Measurements from ENCODE around the gene TIAM1. TPM values are rescaled to one million over a fixed set of nuclear protein-coding genes. Genes with fewer than 3 reads are reported as not detected.
"Not testable (repeated sequence)": the region's sequence is repeated elsewhere in the genome, so short reads cannot be mapped to it uniquely, and the experiment has no call there.

Gene TIAM1
- total RNA-seq, 6 experiments from 2014 or later: 4.8 to 12.5 (median 7.7) TPM

DNA sequence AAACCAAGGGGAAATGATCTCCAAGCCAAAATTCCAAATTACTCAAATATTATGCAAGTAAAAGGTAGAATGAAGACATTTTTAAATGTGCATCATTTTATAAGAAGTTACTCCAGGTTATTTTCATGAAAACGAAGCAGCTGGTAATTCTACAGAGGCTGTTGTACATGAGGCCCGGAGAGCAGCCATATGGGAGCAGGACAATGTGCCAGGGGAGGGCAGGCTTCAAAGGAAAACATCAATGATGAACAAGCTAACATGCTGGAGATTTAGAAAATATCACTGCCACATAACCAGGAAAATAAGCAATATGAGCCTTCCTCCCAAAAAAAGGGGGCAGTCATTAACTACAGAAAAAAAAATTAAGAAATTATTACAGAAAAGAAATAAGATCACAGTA, 109.1 kb downstream of the TIAM1 start:
- no peak for DNase-seq
- Histone ChIP-seq H3K27ac (no peak overlapping the region), H3K27me3 (no peaks in the 10 kb centered on the region), H3K9me3 (no peaks in the 10 kb centered on the region), H3K36me3 (no peaks in the 10 kb centered on the region), H3K4me1 (peaks cover 0 to 9% (median 0%) of the 10 kb centered on the region in 4 donors), H3K4me3 (no peak overlapping the region)
- intact Hi-C loops (cut with DNase I): no loop called here
- no peak for ATAC-seq
- TF ChIP-seq POLR2A (IDR thresholded peaks at IDR 0.05): no peak
- TF ChIP-seq CTCF (IDR thresholded peaks at IDR 0.05): no peak
- WGBS (ENCODE audit: insufficient coverage, low coverage, low lambda C conversion rate, missing lambda C conversion rate): 89% methylated on average over 2 of the region's 2 CpGs

DNA sequence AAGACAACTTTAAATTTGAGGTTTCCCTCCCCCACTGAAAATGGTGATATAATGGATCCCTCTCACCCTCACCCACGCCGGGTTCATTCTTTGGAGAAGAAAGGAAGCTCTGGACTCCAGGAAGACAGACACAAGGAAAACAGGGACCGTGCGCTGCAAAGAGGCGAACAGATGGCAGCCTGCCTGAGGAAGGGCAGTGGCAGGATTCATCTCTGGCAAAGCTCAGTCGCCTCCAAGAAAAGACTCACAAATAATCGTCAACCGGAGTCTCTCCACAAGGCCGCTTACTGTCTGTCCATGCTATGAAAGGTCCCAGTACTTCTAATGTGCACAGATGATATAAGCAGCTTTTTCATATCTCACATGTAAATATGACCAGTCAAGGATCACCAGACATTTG, 110.3 kb downstream of the TIAM1 start:
- Histone ChIP-seq H3K36me3 (no peaks in the 10 kb centered on the region), H3K9me3 (no peaks in the 10 kb centered on the region), H3K4me1 (peaks cover 0 to 9% (median 0%) of the 10 kb centered on the region in 4 donors), H3K27ac (no peak overlapping the region), H3K27me3 (no peaks in the 10 kb centered on the region), H3K4me3 (no peak overlapping the region)
- TF ChIP-seq POLR2A (IDR thresholded peaks at IDR 0.05): no peak
- no peak for TF ChIP-seq CTCF (IDR thresholded peaks at IDR 0.05)
- intact Hi-C loops (cut with DNase I): no loop called here
- no peak for DNase-seq
- no peak for ATAC-seq
- WGBS (ENCODE audit: insufficient coverage, low coverage, low lambda C conversion rate, missing lambda C conversion rate): 93% methylated on average over 8 of the region's 9 CpGs

DNA sequence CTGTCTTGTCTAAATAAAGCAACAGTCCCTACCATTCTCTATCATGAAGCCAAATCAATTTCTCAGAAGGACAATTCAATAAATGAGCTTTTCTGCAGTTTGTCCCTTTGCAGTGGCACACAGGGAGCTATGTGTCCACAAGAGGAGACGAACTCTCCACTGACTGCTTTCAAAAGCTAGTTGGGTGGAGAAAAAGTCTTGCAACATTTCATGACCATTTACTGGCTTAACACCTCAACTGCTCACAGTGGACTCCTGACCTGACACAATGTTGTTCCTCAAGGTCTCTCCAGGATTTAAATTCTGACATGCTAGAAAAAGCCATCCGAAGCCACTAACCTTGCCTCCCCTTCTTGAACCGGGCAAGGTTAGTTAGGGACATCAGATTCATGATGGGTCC, 111.7 kb downstream of the TIAM1 start:
- Histone ChIP-seq H3K4me3 (no peak overlapping the region), H3K27ac (no peak overlapping the region), H3K9me3 (no peaks in the 10 kb centered on the region), H3K36me3 (no peaks in the 10 kb centered on the region), H3K27me3 (no peaks in the 10 kb centered on the region), H3K4me1 (peaks cover 0 to 9% (median 0%) of the 10 kb centered on the region in 4 donors)
- no peak for TF ChIP-seq CTCF (IDR thresholded peaks at IDR 0.05)
- TF ChIP-seq POLR2A (IDR thresholded peaks at IDR 0.05): no peak
- DNase-seq (no peak), ATAC-seq (peak in 1 of 4 donors; percentile 85)
- WGBS (ENCODE audit: insufficient coverage, low coverage, low lambda C conversion rate, missing lambda C conversion rate): 60% methylated on average over 3 of the region's 3 CpGs
- intact Hi-C loops (cut with DNase I): no loop called here

DNA sequence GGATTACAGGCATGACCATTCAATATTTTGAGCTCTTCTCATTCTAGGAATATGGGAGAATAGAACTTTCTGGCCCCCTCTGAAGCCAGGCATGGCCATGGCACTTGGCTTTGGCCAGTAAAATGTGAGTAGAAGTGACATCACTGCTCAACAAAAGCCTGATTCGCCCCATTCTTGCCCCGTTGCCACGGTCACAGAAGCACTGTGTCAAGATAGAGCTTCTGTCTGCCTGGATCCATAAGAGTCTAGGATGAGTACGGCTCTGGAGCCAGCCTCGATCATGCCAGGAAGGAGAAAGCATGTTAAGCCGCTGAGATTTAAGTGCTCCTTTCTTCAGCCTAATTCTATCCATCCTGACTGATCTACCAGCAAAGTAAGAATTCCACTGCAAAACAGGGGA, 113.1 kb downstream of the TIAM1 start:
- 80% methylated on average over 3 of the region's 6 CpGs for WGBS (ENCODE audit: insufficient coverage, low coverage, low lambda C conversion rate, missing lambda C conversion rate)

GRCh38 chr21:31228723-31229122, 115.3 kb downstream of the TIAM1 start:
- H3K4me1 ChIP-seq; intact Hi-C loops (cut with DNase I); ATAC-seq; DNase-seq; H3K4me3 ChIP-seq; H3K9me3 ChIP-seq; H3K27ac ChIP-seq; H3K27me3 ChIP-seq: not testable (repeated sequence)
- 70% methylated on average over 5 of the region's 6 CpGs for WGBS (ENCODE audit: insufficient coverage, low coverage, low lambda C conversion rate, missing lambda C conversion rate)
- H3K36me3 ChIP-seq: peaks cover 0 to 13% (median 0%) of the 10 kb centered on the region in 4 donors

More for the DNA sequence above, 113.1 kb downstream of the TIAM1 start:
- intact Hi-C loops (cut with DNase I): no loop called here
- no peak for TF ChIP-seq POLR2A (IDR thresholded peaks at IDR 0.05)
- no peak for TF ChIP-seq CTCF (IDR thresholded peaks at IDR 0.05)
- H3K4me3 ChIP-seq: no peak overlapping the region
- no peak overlapping the region for H3K27ac ChIP-seq
- no peak for ATAC-seq
- no peaks in the 10 kb centered on the region for H3K27me3 ChIP-seq
- H3K36me3 ChIP-seq: no peaks in the 10 kb centered on the region
- H3K4me1 ChIP-seq: peaks cover 0 to 9% (median 0%) of the 10 kb centered on the region in 4 donors
- H3K9me3 ChIP-seq: no peaks in the 10 kb centered on the region
- no peak for DNase-seq

Measured in right lobe of liver (tissue), 6 donors.